HG02588 (cell line): ENCODE measurements around the gene DACH1.

Source experiments
- ATAC-seq: cut with Tn5 transposase; IDR thresholded peaks from one replicate; pipeline ENCODE4 v1.9.1; 2021; ENCODE audit warnings: mild to moderate bottlenecking, moderate library complexity; ENCODE audit not compliant: unreplicated experiment

The DACH1 gene

DNA sequence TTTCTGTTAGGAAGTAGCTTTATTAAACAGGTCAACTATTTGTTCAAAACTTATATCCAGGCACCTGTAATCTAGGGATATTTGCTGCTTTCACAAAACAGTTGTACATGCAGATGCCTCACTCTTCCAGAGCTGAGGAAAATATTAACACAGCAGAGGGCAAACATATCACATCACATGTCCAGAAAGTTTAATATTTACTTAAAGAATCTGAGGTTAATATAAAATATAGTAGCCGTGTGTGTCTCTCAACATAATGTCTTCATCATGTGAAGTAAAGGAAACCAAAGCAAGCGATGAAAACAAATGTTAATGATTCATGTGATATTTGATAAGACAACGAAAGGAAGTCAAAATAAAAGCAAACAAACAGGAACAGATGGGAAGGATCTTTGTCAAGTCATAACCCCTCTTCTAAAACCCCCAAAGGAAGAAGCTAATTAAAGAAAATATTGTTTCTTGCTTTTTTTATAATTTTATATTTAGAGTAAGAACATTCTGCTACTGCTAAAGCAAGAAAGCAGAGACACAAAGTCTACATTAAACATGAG lies 418.8 kb downstream of the DACH1 start:
- ATAC-seq: no peak

DNA sequence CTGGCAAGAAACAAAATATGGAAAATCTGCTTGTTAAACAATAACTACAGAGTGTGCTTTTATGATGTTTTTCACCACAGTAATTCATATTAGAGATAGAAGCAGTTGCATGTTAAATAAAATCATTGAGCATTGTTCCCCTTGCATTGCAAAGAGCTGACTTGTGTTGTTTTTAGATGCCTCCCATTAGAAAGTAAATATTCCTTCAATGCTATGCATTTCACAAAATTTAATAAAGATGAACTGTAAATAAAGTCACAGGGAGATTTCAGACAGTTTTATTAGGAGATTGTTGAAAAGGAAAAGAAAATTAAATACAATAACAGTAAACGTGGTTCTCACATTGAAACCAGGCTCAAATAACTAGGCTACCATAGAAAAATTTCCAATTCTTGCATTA lies 429.3 kb downstream of the DACH1 start:
- ATAC-seq: no peak

- ATAC-seq: no peak
These were observed 436.3 kb downstream of the DACH1 start for GRCh38 chr13:71430681-71431080.

DNA sequence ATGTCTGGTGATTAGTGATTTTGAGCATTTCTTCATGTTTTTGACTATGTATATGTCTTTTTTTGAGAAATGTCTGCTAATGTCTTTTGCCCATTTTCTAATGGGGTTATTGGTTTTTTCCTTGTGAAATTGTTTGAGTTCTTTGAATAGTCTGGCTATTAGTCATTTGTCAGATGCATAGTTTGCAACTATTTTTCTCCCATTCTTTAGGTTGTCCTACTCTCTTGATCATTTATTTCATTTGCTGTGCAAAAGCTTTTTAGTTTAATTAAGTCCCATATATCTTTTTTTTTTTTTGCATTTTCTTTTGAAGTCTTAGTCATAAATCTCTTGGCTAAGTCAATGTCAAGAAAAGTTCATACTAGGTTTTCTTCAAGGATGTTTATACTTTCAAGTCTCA lies 449.8 kb downstream of the DACH1 start:
- ATAC-seq: no peak

DNA sequence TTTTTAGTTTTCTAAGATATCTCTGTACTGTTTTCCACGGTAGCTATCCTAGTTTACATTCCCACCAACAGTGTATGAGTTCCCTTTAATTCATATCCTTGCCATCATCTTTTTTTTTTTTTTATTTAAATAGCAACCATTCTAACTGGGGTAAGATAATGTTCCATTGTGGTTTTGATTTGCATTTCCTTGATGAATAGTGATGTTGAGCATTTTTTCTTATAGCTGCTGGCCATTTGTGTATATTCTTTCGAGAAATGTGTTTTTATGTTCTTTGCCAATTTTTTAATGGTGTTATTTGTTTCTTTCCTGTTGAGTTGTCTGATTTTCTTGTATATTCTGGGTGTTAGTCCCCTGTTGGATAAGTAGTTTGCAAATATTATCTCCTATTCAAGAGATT lies 454.8 kb downstream of the DACH1 start:
- ATAC-seq: no peak

GRCh38 chr13:71408416-71408815 lies 458.6 kb downstream of the DACH1 start:
- no peak for ATAC-seq

DNA sequence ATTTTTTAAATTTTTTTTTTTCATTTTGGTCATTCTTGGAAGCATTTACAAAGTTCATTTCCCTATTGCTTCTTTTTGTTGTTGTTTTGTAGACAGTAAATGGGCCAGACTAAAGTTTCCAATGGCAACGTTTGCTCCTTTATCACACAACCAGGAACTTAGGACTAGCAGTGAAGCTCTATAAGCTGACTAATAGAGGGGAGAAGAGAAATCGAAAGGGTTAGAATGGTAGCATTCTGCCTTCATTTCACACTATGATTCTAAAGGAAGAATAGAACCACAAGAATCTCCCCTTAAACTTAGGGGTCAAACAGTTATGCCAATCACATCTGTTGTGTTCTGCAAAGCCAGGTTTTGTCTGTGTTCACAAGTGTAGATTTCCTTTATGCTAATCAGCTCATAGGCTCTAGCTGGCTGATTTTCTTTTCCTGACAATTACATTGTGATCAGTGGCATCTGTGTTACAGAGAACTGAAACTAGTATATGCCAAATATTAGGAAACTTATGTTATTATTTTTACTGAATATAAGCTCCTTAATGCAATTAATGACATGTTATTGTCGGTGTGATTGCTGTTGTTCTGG lies 467.3 kb downstream of the DACH1 start:
- no peak for ATAC-seq

GRCh38 chr13:71396149-71396548 lies 470.9 kb downstream of the DACH1 start:
- no peak for ATAC-seq

DNA sequence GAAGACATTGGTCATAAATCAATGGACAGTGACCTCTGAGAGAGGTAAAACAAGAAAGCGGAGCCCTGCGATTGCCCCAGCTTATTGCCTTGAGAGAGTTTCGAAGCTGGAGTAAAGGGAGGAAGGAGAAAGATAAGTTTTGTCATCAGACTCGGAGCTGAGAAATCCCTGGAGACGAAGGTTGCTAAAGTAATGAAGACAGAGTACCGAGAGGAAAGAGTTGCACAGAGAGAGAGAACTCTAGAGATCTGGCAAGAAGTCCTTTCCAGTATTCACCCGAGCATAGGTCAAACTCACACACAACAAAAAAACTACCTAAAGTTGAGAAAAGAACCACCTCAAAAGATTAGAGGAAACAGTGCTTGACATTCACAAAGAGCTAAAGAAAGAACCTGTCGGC lies 472.0 kb downstream of the DACH1 start:
- no peak for ATAC-seq

- ATAC-seq: no peak
These were observed 472.8 kb downstream of the DACH1 start for GRCh38 chr13:71394176-71394575.
